A549 (cell line): ENCODE data around the gene CNIH3. TPM values are rescaled to one million over a fixed set of nuclear protein-coding genes. Genes with fewer than 3 reads are reported as not detected.

Source experiments
- ATAC-seq, 2 experiments: fragments of 200-7000 bp in 1 of 2; fragments of >200 bp in 1 of 2; cut with Nextera tagmentation in 1 of 2; cut with Tn5 transposase in 1 of 2; 3 replicates each; pipeline versions ENCODE4 v1.8.0 to v1.9.1; 2018 to 2020; ENCODE audit warnings: mild to moderate bottlenecking in 1 of 2, moderate library complexity in 1 of 2
- CTCF ChIA-PET: fragments of 300-600 bp; sonication (Branson Sonifier 250); formaldehyde crosslinking; extraction: SDS; loops from one replicate; lab custom pipeline; 2021; ENCODE audit warnings: antibody characterized with exemption, inconsistent platforms; lab: Yijun Ruan, JAX
- POLR2A ChIA-PET: fragments of 350-600 bp; formaldehyde crosslinking; extraction: SDS; loops from one replicate; lab custom pipeline; 2021; ENCODE audit warnings: antibody characterized with exemption, inconsistent platforms; lab: Yijun Ruan, JAX
- DNase-seq, 2 experiments: peaks; one replicate each; pipeline versions ENCODE4 v3.0.0 to v3.0.0-alpha.2; 2011 to 2016; ENCODE audit warnings: low read depth in 1 of 2, low spot score in 1 of 2
- FAIRE-seq: peaks from 2 replicates; lab custom pipeline; 2011; peaks lifted over from hg19 to GRCh38; lab: Jason Lieb, UNC
- H3K27ac ChIP-seq, 2 experiments: fragments of >200 bp; sonication (Bioruptor Twin); formaldehyde crosslinking; 3 replicates each; pipeline ENCODE4 v1.5.1; 2016 to 2017
- H3K4me1 ChIP-seq: fragments of >200 bp; sonication (Bioruptor Twin); formaldehyde crosslinking; 3 replicates; pipeline ENCODE4 v1.6.1; 2016
- H3K4me2 ChIP-seq: fragments of >200 bp; sonication (Bioruptor Twin); formaldehyde crosslinking; 3 replicates; pipeline ENCODE4 v1.6.1; 2016
- H3K4me3 ChIP-seq: fragments of >200 bp; sonication (Bioruptor Twin); formaldehyde crosslinking; 3 replicates; pipeline ENCODE4 v1.5.1; 2016
- H3K9me3 ChIP-seq: fragments of >200 bp; sonication (Bioruptor Twin); formaldehyde crosslinking; 3 replicates; pipeline ENCODE4 v1.6.1; 2016
- BCL3 ChIP-seq: fragments of >200 bp; sonication (Bioruptor Twin); formaldehyde crosslinking; IDR thresholded peaks from 3 replicates; pipeline ENCODE4 v1.6.1; 2016
- CEBPB ChIP-seq, 2 experiments: fragments of >200 bp in 1 of 2; sonication (Bioruptor Twin) in 1 of 2; formaldehyde crosslinking in 1 of 2; IDR thresholded peaks; 2 replicates each; pipeline ENCODE4 v1.6.1; 2012 to 2016
- CHD4 ChIP-seq: fragments of 200-600 bp; sonication (generic); IDR thresholded peaks from 2 replicates; pipeline ENCODE4 v1.6.1; 2016; ENCODE audit warnings: antibody characterized with exemption, mild to moderate bottlenecking, borderline replicate concordance
- CTCF ChIP-seq: fragments of >200 bp; sonication (Bioruptor Twin); formaldehyde crosslinking; IDR thresholded peaks from 3 replicates; pipeline ENCODE4 v1.5.1; 2016
- E2F6 ChIP-seq: IDR thresholded peaks from 2 replicates; pipeline ENCODE4 v1.6.1; 2012; ENCODE audit warnings: low read depth, borderline replicate concordance
- FOSB ChIP-seq: fragments of 250-450 bp; sonication (Bioruptor Pico); IDR thresholded peaks from 2 replicates; pipeline ENCODE4 v1.5.0; 2020; ENCODE audit warnings: mild to moderate bottlenecking, moderate library complexity
- FOSL2 ChIP-seq, 2 experiments: fragments of 450-650 bp in 1 of 2; fragments of >200 bp in 1 of 2; sonication (Bioruptor Twin) in 1 of 2; formaldehyde crosslinking; IDR thresholded peaks; 2 replicates each; pipeline versions ENCODE4 v1.5.0 to v1.6.1; 2016 to 2020; ENCODE audit warnings: mild to moderate bottlenecking in 1 of 2, moderate library complexity in 1 of 2
- HDAC2 ChIP-seq: fragments of 200-600 bp; sonication (generic); IDR thresholded peaks from 2 replicates; pipeline ENCODE4 v1.6.1; 2016
- HES2 ChIP-seq: fragments of >200 bp; sonication (Bioruptor Twin); formaldehyde crosslinking; IDR thresholded peaks from 2 replicates; pipeline ENCODE4 v1.6.1; 2016
- HEYL ChIP-seq: fragments of 250-450 bp; sonication (Bioruptor Pico); IDR thresholded peaks from 2 replicates; pipeline ENCODE4 v1.8.0; 2021; ENCODE audit warnings: mild to moderate bottlenecking, moderate library complexity
- HOXB5 ChIP-seq: fragments of 250-450 bp; sonication (Bioruptor Pico); IDR thresholded peaks from 2 replicates; pipeline ENCODE4 v1.5.0; 2020; ENCODE audit warnings: mild to moderate bottlenecking, moderate library complexity
- MAFK ChIP-seq: fragments of 450-650 bp; IDR thresholded peaks from 2 replicates; pipeline ENCODE4 v1.6.1; 2014; ENCODE audit not compliant: partially characterized antibody
- MAZ ChIP-seq: fragments of 150-350 bp; IDR thresholded peaks from 2 replicates; pipeline ENCODE4 v1.6.1; 2014; ENCODE audit warnings: antibody characterized with exemption, low read depth, low read length, borderline replicate concordance
- NFE2L2 ChIP-seq: fragments of 150-350 bp; conservative IDR thresholded peaks from 2 replicates; pipeline ENCODE4 v1.6.1; 2014; ENCODE audit warnings: low read length
- NR3C1 ChIP-seq: fragments of >200 bp; sonication (Bioruptor Twin); formaldehyde crosslinking; IDR thresholded peaks from 3 replicates; pipeline ENCODE4 v1.6.1; 2017
- RNF2 ChIP-seq: fragments of 200-600 bp; sonication (generic); IDR thresholded peaks from 2 replicates; pipeline ENCODE4 v1.6.1; 2016; ENCODE audit warnings: low read depth, mild to moderate bottlenecking, antibody characterized with exemption, moderate library complexity, borderline replicate concordance
- SMC3 ChIP-seq: fragments of >200 bp; sonication (Bioruptor Twin); formaldehyde crosslinking; IDR thresholded peaks from 3 replicates; pipeline ENCODE4 v1.6.1; 2018; ENCODE audit warnings: inconsistent platforms
- TFCP2L1 ChIP-seq: fragments of 250-450 bp; sonication (Bioruptor Pico); IDR thresholded peaks from 2 replicates; pipeline ENCODE4 v1.5.0; 2021; ENCODE audit warnings: mild to moderate bottlenecking
- USF2 ChIP-seq: fragments of 450-650 bp; IDR thresholded peaks from 2 replicates; pipeline ENCODE4 v1.6.1; 2014; ENCODE audit warnings: antibody characterized with exemption
- ZNF302 ChIP-seq: fragments of 250-450 bp; sonication (Bioruptor Pico); IDR thresholded peaks from 2 replicates; pipeline ENCODE4 v1.9.0; 2021; ENCODE audit warnings: inconsistent platforms, mild to moderate bottlenecking, moderate library complexity
- WGBS: methylation state at CpG from one replicate; pipeline ENCODE4 v1.1.6; 2017; ENCODE audit errors: missing lambda C conversion rate; 5-methylcytosine and 5-hydroxymethylcytosine counted together
- polyA plus RNA-seq, 4 experiments: library from polyadenylated mRNA; depleted of rRNA in 3 of 4; stranded (reverse); fragments of >200 nt; fragmentation: RNase III in 1 of 4; extraction: RNeasy Plus Mini Kit Qiagen cat#74134 plus additional on column Dnase treatment in 1 of 4; gene quantifications; 2 replicates in 3 of 4; 3 replicates in 1 of 4; pipeline ENCODE4 v1.2.3, GENCODE V29; 2011 to 2017

The CNIH3 gene
- polyA plus RNA-seq, 2 of the 4 experiments (the other 2 are of a cell fraction): 0.61 to 0.85 TPM

- no peak overlapping the region for H3K27ac ChIP-seq
- H3K4me1 ChIP-seq: no peaks in the 10 kb centered on the region
- H3K4me2 ChIP-seq: no peak overlapping the region
- H3K9me3 ChIP-seq: no peaks in the 10 kb centered on the region
- ATAC-seq (no peak; a peak in 2 of 6 replicates), DNase-seq (no peak), FAIRE-seq (no peak)
- 42% methylated on average over 8 of the region's 8 CpGs for WGBS
- TF ChIP-seq HDAC2: no peak
- TF ChIP-seq USF2: no peak
- no peak for TF ChIP-seq RNF2
- no peak for TF ChIP-seq CHD4
- no peak for TF ChIP-seq MAFK
- no peak for TF ChIP-seq ZNF302 (CRISPR knock-in tag)
- no peak for TF ChIP-seq FOSB
- TF ChIP-seq, all 56 proteins: peak for 0
- no peak overlapping the region for H3K4me3 ChIP-seq
- POLR2A ChIA-PET: no interaction called here
- CTCF ChIA-PET: interaction anchor here (0.8 to 1.5 kb wide), 2 partner anchors 48 to 210 kb away, joined by 3 read pairs; no protein-coding TSS in a partner anchor
Observed at GRCh38 chr1:224722838-224723237, 106.7 kb downstream of the CNIH3 start.

- 72% methylated on average over 2 of the region's 2 CpGs for WGBS
- H3K4me3 ChIP-seq: no peak overlapping the region
- no peak for ATAC-seq
- H3K4me2 ChIP-seq: no peak overlapping the region
- ChIA-PET POLR2A (no interaction called here), CTCF (interaction anchor here (1.3 kb wide), 1 partner anchor 198 kb away, joined by 3 read pairs; no protein-coding TSS in a partner anchor)
- no peaks in the 10 kb centered on the region for H3K9me3 ChIP-seq
- no peaks in the 10 kb centered on the region for H3K4me1 ChIP-seq
- no peak overlapping the region for H3K27ac ChIP-seq
- no peak for TF ChIP-seq CEBPB (IDR thresholded peaks at IDR 0.05)
- no peak for TF ChIP-seq HEYL (CRISPR knock-in tag)
- no peak for TF ChIP-seq HOXB5 (CRISPR knock-in tag)
- no peak for TF ChIP-seq CTCF
- TF ChIP-seq HES2: no peak
- no peak for TF ChIP-seq NR3C1
- no peak for TF ChIP-seq SMC3
- no peak for TF ChIP-seq NFE2L2
- no peak for TF ChIP-seq TFCP2L1
- no peak for TF ChIP-seq BCL3
- TF ChIP-seq MAZ: no peak
- no peak for TF ChIP-seq FOSL2 (IDR thresholded peaks at IDR 0.05)
- no peak for TF ChIP-seq FOSL2 (CRISPR knock-in tag; IDR thresholded peaks at IDR 0.05)
- no peak for TF ChIP-seq E2F6
- no peak for TF ChIP-seq FOSB
- FAIRE-seq: no peak
- DNase-seq: no peak
Observed at GRCh38 chr1:224724566-224724965, 108.4 kb downstream of the CNIH3 start.
